ENCODE results near the gene KIF16B. TPM values are rescaled to one million over a fixed set of nuclear protein-coding genes. Genes with fewer than 3 reads are reported as not detected.
"Not testable (repeated sequence)": the region's sequence is repeated elsewhere in the genome, so short reads cannot be mapped to it uniquely, and the experiment has no call there.

Gene KIF16B
- total and polyA plus RNA-seq, 7 donors: 18.9 to 49.7 (median 22.4) TPM

- no peak overlapping the region for H3K4me3 ChIP-seq
- H3K4me1 ChIP-seq: no peaks in the 10 kb centered on the region
- TF ChIP-seq POLR2A (IDR thresholded peaks at IDR 0.05) (no peak), CTCF (IDR thresholded peaks at IDR 0.05) (no peak)
- intact Hi-C loops (cut with DNase I): no loop called here
- no peaks in the 10 kb centered on the region for H3K27me3 ChIP-seq
- no peaks in the 10 kb centered on the region for H3K9me3 ChIP-seq
- 14 to 71% methylated on average over 15 of the region's 15 CpGs for WGBS, 2 donors
- DNase-seq: no peak
- no peak overlapping the region for H3K27ac ChIP-seq
- H3K36me3 ChIP-seq: peaks cover 0 to 13% (median under 1%) of the 10 kb centered on the region in 4 donors
Observed at GRCh38 chr20:16530201-16530681, 43.0 kb downstream of the KIF16B start.

GRCh38 chr20:16528078-16528477, 45.2 kb downstream of the KIF16B start:
- DNase-seq: no peak
- H3K4me3 ChIP-seq: no peak overlapping the region
- H3K9me3 ChIP-seq: no peaks in the 10 kb centered on the region
- H3K4me1 ChIP-seq: no peaks in the 10 kb centered on the region
- peaks cover 0 to 19% (median 3%) of the 10 kb centered on the region in 4 donors for H3K36me3 ChIP-seq
- no peak overlapping the region for H3K27ac ChIP-seq
- 11 to 60% methylated on average over 5 of the region's 5 CpGs for WGBS, 2 donors
- TF ChIP-seq EP300 (IDR thresholded peaks at IDR 0.05) (no peak), CTCF (IDR thresholded peaks at IDR 0.05) (no peak), POLR2A (IDR thresholded peaks at IDR 0.05) (no peak), POLR2AphosphoS5 (IDR thresholded peaks at IDR 0.05) (no peak)
- intact Hi-C loops (cut with DNase I): no loop called here
- H3K27me3 ChIP-seq: no peaks in the 10 kb centered on the region

- no peak for DNase-seq
- WGBS, 2 donors: 93 to 94% methylated on average over 3 of the region's 3 CpGs
- intact Hi-C loops (cut with DNase I): no loop called here
- TF ChIP-seq CTCF (IDR thresholded peaks at IDR 0.05) (no peak), EP300 (IDR thresholded peaks at IDR 0.05) (no peak), POLR2A (IDR thresholded peaks at IDR 0.05) (no peak), POLR2AphosphoS5 (IDR thresholded peaks at IDR 0.05) (no peak)
- Histone ChIP-seq H3K4me1 (no peaks in the 10 kb centered on the region), H3K4me3 (no peak overlapping the region), H3K9me3 (no peaks in the 10 kb centered on the region), H3K36me3 (peaks cover 0 to 19% (median 3%) of the 10 kb centered on the region in 4 donors), H3K27ac (no peak overlapping the region), H3K27me3 (no peaks in the 10 kb centered on the region)
Observed at GRCh38 chr20:16527438-16527837, 45.8 kb downstream of the KIF16B start.

- WGBS, 2 donors: 90 to 92% methylated on average over 9 of the region's 9 CpGs
- no peak for DNase-seq
- Histone ChIP-seq H3K4me1 (no peaks in the 10 kb centered on the region), H3K27ac (no peak overlapping the region), H3K4me3 (no peak overlapping the region), H3K27me3 (no peaks in the 10 kb centered on the region), H3K9me3 (no peaks in the 10 kb centered on the region), H3K36me3 (peaks cover 0 to 19% (median 3%) of the 10 kb centered on the region in 4 donors)
- intact Hi-C loops (cut with DNase I): no loop called here
- no peak for TF ChIP-seq POLR2AphosphoS5 (IDR thresholded peaks at IDR 0.05)
- no peak for TF ChIP-seq CTCF (IDR thresholded peaks at IDR 0.05)
- no peak for TF ChIP-seq POLR2A (IDR thresholded peaks at IDR 0.05)
- TF ChIP-seq EP300 (IDR thresholded peaks at IDR 0.05): no peak
Observed at GRCh38 chr20:16526433-16527380, 46.5 kb downstream of the KIF16B start.

GRCh38 chr20:16522651-16523050, 50.6 kb downstream of the KIF16B start:
- H3K27ac ChIP-seq; intact Hi-C loops (cut with DNase I); DNase-seq; H3K9me3 ChIP-seq; H3K4me1 ChIP-seq; H3K27me3 ChIP-seq; H3K4me3 ChIP-seq: not testable (repeated sequence)
- 88% methylated on average over 5 of the region's 5 CpGs for WGBS, 2 donors
- H3K36me3 ChIP-seq: peaks cover 0 to 24% (median 3%) of the 10 kb centered on the region in 4 donors

Data from sigmoid colon (tissue), 7 donors.